Erythroblast (primary cell): ENCODE data around the gene CEP104.

Experiments
- GATA1 ChIP-seq: IDR thresholded peaks from 2 replicates; pipeline ENCODE4 v1.6.1; 2011; ENCODE audit warnings: low read depth, mild to moderate bottlenecking, control low read depth, low read length, moderate library complexity
- POLR2A ChIP-seq: IDR thresholded peaks from 2 replicates; pipeline ENCODE4 v1.6.1; 2011; ENCODE audit warnings: mild to moderate bottlenecking, low read length

- TF ChIP-seq POLR2A (no peak), GATA1 (no peak)
Measured at GRCh38 chr1:3768811-3769390, 88.1 kb downstream of the CEP104 start.
